ENCODE measurements around the gene WDR37.

DNA sequence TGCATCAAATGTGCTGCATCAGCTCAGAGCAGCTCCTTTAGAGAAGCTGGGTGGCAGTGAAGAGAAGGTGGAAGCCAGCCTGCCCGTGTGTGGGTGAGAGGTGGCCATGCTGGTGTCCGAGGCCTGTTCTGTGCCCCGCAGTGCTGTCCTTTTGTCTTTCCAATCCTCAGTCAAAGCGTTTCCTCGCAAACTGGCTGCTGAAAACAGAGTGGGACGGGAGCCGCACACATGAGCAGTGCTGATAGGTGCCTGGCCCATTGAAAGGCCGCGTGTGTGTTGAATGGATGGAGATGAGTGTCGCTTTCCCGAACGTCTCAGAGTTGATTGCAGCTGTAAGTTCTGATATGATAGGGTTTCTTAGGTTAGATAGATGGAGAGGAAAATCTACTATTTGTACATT lies 39.3 kb downstream of the WDR37 start:
- TF ChIP-seq, protein P1, sequence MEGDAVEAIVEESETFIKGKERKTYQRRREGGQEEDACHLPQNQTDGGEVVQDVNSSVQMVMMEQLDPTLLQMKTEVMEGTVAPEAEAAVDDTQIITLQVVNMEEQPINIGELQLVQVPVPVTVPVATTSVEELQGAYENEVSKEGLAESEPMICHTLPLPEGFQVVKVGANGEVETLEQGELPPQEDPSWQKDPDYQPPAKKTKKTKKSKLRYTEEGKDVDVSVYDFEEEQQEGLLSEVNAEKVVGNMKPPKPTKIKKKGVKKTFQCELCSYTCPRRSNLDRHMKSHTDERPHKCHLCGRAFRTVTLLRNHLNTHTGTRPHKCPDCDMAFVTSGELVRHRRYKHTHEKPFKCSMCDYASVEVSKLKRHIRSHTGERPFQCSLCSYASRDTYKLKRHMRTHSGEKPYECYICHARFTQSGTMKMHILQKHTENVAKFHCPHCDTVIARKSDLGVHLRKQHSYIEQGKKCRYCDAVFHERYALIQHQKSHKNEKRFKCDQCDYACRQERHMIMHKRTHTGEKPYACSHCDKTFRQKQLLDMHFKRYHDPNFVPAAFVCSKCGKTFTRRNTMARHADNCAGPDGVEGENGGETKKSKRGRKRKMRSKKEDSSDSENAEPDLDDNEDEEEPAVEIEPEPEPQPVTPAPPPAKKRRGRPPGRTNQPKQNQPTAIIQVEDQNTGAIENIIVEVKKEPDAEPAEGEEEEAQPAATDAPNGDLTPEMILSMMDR (optimal IDR thresholded peaks at IDR 0.05 in 1 of 3, IDR thresholded peaks at IDR 0.05 in 1 of 3, conservative IDR thresholded peaks at IDR 0.05 in 1 of 3; ENCODE audit: extremely low read depth in 1 of 3, insufficient read depth in 2 of 3, low read length in 3 of 3) = no peak
- TF ChIP-seq EZH2 (IDR thresholded peaks at IDR 0.05; ENCODE audit: low read length) = no peak
